GM21723 (cell line): ENCODE results near the gene MYOZ2.

Source experiments
- ATAC-seq: cut with Tn5 transposase; IDR thresholded peaks from one replicate; pipeline ENCODE4 v1.9.1; 2021; ENCODE audit warnings: mild to moderate bottlenecking, moderate library complexity; ENCODE audit not compliant: unreplicated experiment

The MYOZ2 gene

GRCh38 chr4:119237201-119237600 lies 101.6 kb downstream of the MYOZ2 start:
- no peak for ATAC-seq
